ENCODE data around the gene NDNF.

NDNF gene

DNA sequence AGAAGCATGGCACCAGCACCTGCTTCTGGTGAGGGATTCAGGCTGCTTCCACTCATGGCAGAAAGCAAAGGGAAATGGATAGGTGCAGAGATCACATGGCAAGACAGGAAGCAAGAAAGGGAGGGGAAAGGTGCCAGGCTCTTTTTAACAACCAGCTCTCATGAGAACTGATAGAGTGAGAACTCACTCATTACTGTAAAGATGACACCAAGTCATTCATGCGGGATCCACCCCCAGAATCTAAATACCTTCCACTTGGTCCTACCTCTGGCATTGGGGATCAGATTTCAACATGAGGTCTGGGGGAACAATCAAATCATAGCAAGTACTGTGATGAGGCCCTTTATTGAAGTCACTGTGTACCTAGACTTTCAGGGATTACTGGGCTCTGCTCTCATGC, 77.8 kb downstream of the NDNF start:
- Mint-ChIP-seq H3K4me1 (no peaks in the 10 kb centered on the region), H3K36me3 (ENCODE audit: low read depth) (no peaks in the 10 kb centered on the region), H3K4me3 (no peak overlapping the region), H3K9me3 (peaks cover 8% of the 10 kb centered on the region), H3K27me3 (ENCODE audit: low read depth) (no peaks in the 10 kb centered on the region), H3K27ac (no peak overlapping the region)
- TF ChIP-seq, protein P1, sequence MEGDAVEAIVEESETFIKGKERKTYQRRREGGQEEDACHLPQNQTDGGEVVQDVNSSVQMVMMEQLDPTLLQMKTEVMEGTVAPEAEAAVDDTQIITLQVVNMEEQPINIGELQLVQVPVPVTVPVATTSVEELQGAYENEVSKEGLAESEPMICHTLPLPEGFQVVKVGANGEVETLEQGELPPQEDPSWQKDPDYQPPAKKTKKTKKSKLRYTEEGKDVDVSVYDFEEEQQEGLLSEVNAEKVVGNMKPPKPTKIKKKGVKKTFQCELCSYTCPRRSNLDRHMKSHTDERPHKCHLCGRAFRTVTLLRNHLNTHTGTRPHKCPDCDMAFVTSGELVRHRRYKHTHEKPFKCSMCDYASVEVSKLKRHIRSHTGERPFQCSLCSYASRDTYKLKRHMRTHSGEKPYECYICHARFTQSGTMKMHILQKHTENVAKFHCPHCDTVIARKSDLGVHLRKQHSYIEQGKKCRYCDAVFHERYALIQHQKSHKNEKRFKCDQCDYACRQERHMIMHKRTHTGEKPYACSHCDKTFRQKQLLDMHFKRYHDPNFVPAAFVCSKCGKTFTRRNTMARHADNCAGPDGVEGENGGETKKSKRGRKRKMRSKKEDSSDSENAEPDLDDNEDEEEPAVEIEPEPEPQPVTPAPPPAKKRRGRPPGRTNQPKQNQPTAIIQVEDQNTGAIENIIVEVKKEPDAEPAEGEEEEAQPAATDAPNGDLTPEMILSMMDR (IDR thresholded peaks at IDR 0.05; ENCODE audit: unreplicated experiment in 3 of 3): no peak

DNA sequence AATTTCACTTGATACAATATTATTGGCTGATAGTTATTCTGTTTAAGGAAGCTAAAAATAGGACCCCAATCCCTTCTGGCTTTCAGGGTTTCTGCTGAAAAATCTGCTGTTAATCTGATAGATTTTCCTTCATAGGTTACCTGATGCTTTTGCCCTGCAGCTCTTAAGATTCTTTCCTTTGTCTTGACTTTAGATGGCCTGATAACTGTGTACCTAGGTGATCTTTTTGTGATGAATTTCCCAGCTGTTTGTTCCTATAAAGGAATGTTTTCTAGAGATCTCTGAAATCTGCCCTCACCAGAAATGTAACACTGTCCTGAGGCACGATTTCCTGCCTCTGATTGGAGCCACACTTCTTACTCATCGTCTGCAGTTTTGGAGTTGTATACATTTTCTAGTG, 80.5 kb downstream of the NDNF start:
- Mint-ChIP-seq H3K36me3 (ENCODE audit: low read depth) (no peaks in the 10 kb centered on the region), H3K9me3 (peaks cover 8% of the 10 kb centered on the region), H3K27me3 (ENCODE audit: low read depth) (no peaks in the 10 kb centered on the region), H3K4me3 (no peak overlapping the region), H3K27ac (no peak overlapping the region), H3K4me1 (no peaks in the 10 kb centered on the region)
- TF ChIP-seq, protein P1 (IDR thresholded peaks at IDR 0.05; ENCODE audit: unreplicated experiment in 3 of 3): no peak

DNA sequence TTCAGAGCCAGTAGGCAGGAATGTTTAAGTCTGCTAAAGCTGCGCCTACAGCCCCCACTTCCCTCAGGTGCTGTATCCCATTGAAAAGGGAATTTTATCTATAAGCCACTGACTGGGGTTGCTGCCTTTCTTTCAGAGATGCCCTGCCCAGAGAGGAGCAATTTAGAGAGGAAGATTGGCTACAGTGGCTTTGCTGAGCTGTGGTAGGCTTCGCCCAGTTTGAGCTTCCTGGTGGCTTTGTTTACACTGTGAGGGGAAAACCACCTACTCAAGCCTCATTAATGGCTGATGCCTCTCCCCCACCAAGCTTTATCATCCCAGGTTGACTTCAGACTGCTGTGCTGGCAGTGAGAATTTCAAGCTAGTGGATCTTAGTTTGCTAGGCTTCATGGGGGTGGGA, 82.1 kb downstream of the NDNF start:
- Mint-ChIP-seq H3K27ac (no peak overlapping the region), H3K27me3 (ENCODE audit: low read depth) (no peaks in the 10 kb centered on the region), H3K4me3 (no peak overlapping the region), H3K9me3 (peaks cover 16% of the 10 kb centered on the region), H3K36me3 (ENCODE audit: low read depth) (no peaks in the 10 kb centered on the region), H3K4me1 (no peaks in the 10 kb centered on the region)
- TF ChIP-seq, protein P1 (IDR thresholded peaks at IDR 0.05; ENCODE audit: unreplicated experiment in 3 of 3): no peak

All from nephron (organoid).